IPS DF 19.7 (cell line): ENCODE results near the gene CAD.

Experiments
- DNase-seq: peaks from one replicate; pipeline ENCODE4 v3.0.0-alpha.2; 2013; ENCODE audit warnings: low read depth, low spot score

Gene CAD

GRCh38 chr2:27198627-27199026 is 18.5 kb upstream of the CAD start:
- DNase-seq: no peak

DNA sequence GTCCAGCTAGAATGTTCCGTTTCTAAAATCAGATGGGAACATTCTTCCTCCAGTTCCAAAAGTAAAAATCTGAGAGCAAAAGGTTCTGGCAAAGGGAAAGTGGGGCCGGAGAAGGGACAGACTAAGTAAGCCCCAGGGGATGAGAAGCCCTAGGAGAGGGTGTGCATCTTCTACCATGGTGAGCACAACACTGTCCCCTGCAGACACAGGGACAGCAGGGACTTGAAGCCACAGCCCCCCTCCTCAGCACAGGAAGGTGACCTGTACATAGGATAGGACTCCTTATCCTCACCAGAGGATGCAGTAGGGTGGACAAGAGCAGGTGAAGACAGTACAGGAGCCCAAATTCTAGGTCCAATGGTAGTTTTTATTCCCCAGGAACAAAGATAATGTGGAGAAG is 17.9 kb upstream of the CAD start:
- no peak for DNase-seq

DNA sequence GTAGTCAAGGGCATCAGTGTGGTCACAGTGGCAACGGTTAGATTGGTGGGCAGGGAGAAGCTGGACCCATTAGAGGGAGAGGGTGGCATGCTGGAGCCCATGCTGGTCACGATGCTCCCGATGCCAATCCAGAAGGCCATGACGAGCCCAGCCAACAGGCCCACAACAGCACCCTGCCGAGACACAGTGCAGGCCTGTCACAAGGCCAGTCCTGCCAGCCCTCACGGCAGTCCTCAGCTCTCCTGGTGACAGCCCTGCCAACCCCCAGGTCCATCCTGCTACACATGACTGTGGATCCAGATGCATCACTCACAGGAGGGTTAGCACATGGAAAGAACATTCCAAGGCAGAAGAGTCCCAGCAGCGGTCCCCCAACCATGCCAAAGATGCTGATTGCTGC is 15.5 kb upstream of the CAD start:
- DNase-seq: no peak

GRCh38 chr2:27202854-27203253 is 14.3 kb upstream of the CAD start:
- DNase-seq: no peak

DNA sequence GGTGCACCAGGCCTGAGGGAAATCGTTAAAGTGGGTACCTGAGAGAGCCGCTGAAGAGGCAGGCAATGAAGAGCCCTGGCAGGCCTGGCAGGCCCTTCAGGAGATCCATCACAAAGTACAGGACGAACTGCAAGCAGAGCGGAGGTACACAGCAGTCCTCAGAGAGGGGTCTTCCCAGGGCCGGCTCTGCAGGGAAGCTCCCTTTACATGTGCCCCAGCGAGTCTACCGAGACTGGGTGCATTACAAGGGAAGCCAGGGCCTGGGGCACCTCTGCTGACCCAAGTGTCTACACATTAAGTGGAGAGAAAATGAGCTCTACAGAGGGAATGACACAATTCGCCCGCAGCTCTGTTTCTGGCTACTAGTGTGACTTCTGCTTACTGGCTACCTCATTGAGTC is 13.4 kb upstream of the CAD start:
- DNase-seq: no peak

- no peak for DNase-seq
Measured at GRCh38 chr2:27204566-27204965, 12.6 kb upstream of the CAD start.

- DNase-seq: no peak
Measured at GRCh38 chr2:27205206-27205605, 12.0 kb upstream of the CAD start.

- no peak for DNase-seq
Measured at GRCh38 chr2:27206346-27206745, 10.8 kb upstream of the CAD start.

DNA sequence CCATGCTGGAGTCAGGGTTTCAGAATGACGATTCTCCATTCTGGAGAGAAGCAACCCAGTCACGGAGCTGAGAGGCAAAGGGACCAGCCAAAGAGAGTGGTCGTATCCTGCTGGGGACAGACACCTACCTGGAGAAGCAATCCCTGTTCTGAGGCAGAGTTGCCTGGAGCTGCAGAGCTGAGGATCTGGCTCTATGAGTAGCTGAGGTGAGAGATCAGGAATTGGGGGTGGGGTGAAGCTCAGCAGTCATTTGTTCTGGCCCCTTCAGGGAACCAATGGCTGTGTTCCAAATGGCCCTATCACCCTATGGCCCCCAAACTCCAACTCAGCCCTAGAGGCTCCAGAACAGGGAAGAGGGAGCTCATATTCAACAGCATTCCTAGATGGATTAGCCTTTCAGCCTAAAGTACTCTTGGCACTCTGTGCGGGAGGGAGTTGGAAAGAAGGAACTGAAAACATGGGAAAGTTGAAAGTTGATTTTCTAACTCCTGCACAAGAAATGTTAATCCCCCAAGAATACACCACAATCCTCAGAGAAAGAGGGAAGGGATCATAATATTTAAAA is 8.6 kb upstream of the CAD start:
- no peak for DNase-seq

- DNase-seq: no peak
Measured at GRCh38 chr2:27209621-27210401, 7.4 kb upstream of the CAD start.

DNA sequence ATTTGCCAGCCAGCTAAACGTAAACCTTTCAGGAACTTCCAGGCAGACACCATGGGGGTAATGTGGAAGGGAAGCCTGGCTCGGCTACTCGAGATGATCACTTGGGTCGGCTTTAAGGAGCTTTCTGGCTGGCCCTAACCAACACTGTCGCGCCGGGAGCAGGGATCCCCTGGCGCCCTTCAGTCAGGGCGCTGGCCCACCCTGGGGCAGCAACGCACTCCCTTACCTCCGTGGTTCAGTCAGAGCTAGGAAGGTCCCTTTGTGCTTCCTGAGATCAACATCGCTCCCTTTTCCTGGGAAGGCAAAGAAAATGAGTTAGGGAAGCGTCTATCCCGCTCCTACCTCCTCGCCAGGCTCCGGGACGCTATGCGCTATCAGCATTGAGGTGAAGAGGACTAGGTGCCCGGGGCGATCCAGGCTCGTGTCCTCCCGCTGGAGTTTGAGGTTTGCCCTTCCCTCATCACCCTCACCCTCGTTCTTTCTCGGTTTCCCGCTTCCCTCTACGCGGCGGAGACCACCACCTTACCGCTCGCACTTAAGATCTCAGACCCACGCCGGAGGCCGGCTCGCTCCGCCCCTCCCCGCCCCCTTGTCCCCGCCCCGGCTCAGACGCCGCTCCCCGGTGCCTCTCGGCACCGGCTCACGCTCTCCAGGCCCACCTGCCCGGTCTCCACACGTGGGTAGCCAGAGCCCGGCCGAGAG is 5.8 kb upstream of the CAD start:
- no peak for DNase-seq

DNA sequence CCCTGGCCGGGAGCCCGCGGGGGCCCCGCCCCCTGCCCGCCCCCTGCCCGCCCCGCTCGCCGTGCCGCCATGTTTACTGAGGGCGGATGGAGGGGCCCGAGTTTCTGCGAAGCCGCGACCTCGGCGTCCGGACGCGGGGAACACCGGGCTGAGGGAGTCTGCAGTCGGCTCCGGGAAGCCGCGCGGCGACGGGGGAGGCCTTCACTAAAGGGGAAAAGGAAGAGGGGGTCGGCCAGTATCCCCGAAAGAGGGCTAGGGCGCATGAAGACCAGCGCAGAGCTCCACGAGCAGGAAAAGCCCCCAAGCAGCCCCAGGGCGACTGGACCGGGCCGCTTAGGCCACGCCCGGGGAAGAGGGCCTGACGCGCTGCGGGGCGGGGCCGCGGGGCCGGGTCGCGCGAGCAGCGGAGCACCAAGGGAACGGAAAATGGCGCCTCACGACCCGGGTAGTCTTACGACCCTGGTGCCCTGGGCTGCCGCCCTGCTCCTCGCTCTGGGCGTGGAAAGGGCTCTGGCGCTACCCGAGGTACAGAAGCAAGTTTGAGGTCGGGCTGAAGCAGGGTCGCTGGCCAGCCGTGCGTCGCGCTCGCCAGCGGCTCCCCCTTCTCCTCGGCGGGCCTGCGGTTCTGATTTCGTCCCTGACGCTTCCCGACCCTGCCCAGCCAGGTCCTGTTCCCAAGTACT is 5.1 kb upstream of the CAD start, which contains the start of the genes ATRAID and SLC5A6:
TSS of gene ATRAID (plus strand) at position 99 of the 683 bp plus-strand sequence. CDS start at position 427, 328 bp downstream.
TSS of gene SLC5A6 (minus strand) at position 326 of the 683 bp plus-strand sequence. CDS start 4,618 bp downstream, outside the sequence.
- DNase-seq: no peak

- no peak for DNase-seq
Measured at GRCh38 chr2:27212626-27213471, 4.3 kb upstream of the CAD start.

DNA sequence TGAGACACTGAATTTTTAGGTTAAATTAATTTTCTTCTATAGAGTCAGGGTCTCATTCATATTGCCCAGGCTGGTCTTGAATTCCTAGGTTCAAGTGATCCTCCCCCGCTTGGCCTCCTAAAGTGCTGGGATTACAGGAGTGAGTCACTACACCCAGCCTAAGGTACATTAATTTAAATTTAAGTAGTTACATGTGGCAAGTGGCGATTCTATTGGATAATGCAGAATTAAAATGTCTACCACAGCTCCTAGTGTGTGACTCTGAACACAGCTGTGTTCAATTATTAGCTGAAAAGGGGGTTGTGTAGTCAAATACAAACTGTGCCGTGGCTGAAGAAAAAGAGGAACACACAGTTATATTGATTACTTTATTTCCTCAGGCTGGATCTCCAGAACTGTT is 2.2 kb upstream of the CAD start:
- no peak for DNase-seq

DNA sequence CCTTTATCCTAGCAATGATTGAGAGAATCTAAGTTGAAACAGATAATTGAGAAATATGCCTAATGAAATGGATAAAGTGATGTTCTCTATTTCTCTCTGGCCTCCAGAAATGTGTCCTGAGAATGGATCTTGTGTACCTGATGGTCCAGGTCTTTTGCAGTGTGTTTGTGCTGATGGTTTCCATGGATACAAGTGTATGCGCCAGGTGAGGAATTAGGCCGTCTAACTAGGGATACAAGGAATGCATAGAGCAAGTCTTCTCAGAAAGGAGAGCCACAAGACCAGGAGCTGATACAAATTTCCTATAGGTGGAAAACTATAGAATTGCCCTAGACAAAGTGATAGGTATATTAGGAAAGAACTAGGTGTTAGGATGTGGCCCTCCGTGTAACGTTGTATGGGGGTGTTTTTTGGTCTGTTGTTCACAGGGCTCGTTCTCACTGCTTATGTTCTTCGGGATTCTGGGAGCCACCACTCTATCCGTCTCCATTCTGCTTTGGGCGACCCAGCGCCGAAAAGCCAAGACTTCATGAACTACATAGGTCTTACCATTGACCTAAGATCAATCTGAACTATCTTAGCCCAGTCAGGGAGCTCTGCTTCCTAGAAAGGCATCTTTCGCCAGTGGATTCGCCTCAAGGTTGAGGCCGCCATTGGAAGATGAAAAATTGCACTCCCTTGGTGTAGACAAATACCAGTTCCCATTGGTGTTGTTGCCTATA is 592 bp upstream of the CAD start:
- DNase-seq: no peak

DNA sequence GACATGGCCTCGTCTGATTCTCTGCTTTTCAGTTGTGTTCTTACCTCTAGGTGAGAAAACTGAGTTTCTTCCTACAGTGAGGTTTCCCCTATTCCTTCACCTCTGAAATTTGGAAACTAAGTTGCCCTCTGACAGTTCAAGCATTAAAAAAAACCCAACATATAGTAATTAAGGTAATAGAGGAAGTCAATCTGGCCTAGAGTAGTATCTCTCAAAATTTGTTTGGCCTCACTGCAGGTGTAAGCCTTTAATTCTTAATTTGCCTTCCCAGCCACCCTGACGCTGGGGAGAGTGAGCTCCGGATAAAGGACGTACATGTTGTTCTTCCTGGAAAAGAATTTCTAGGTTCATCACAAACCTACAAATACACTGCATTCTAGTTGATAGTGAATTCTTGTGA is 1.4 kb downstream of the CAD start:
- no peak for DNase-seq

DNA sequence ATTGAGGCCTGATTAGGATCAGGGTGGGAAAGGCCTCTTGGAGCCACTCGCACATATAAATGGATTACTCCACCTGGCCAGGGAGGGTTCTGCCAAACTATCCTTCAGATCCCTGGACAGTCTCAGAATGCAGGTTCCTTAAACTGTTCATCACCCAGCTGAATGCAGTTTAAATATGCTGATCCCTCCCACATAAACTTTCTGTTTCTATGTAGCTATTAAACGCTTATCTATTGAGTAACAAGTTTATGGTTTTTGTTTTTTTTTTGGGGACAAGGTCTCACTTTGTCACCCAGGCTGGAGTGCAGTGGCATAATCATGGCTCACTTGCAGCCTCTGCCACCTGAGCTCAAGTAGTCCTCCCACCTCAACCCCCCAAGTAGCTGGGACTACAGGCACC is 1.9 kb downstream of the CAD start:
- DNase-seq: no peak

DNA sequence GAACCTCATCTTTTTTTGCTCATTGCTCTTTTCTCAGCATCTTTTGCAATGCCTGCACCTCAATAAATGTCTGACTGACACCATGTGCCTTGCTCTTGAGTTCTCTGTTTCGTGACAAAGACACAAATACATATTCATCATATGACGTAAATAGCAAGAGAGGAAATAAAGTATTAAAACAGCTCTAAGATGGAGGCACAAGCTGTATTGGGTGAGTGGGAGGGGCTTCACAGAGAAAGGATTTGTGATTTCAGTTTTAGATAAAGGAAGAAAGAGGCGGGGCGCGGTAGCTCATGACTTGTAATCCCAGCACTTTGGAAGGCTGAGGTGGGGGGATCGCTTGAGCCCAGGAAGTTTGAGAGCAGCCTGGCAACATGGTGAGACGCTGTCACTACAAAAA is 2.9 kb downstream of the CAD start:
- no peak for DNase-seq

DNA sequence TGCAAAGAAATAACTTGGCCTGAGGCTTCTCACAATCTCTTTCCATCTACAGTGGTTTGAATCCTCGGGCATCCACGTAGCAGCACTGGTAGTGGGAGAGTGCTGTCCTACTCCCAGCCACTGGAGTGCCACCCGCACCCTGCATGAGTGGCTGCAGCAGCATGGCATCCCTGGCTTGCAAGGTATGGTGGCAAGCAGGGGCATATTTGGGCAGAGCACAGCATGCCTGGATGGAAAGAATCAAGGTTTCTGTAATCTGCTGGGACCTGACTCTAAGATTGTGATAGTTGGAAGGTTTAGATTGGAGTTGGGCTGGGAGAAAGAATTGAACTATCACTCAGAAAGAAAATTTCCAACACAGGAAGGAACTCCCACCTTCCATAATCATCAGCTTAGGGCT is 4.0 kb downstream of the CAD start:
- DNase-seq: no peak

GRCh38 chr2:27222407-27222806 is 5.2 kb downstream of the CAD start:
- no peak for DNase-seq

DNA sequence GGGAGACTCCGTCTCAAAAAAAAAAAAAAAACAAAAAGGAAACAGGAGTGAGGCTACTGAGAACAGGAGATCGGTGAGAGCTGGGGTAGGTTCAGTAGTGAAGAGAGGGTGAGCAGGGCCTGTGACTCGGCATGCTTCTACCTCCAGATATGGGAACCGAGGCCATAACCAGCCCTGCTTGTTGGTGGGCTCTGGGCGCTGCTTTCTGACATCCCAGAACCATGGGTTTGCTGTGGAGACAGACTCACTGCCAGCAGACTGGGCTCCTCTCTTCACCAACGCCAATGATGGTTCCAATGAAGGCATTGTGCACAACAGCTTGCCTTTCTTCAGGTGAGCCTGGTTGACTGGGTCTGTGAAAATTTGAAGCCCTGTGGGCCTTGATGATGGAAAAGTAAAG is 6.2 kb downstream of the CAD start:
- DNase-seq: no peak
